ENCODE results near the gene PAGE2B. TPM values are rescaled to one million over a fixed set of nuclear protein-coding genes. Genes with fewer than 3 reads are reported as not detected.
"Not testable (repeated sequence)": the region's sequence is repeated elsewhere in the genome, so short reads cannot be mapped to it uniquely, and the experiment has no call there.

PAGE2B gene
- polyA plus RNA-seq, 5 donors: not detected

- no peak for DNase-seq
Observed at GRCh38 chrX:55107911-55108310, 33.1 kb downstream of the PAGE2B start.

GRCh38 chrX:55109306-55109705 is 34.5 kb downstream of the PAGE2B start:
- no peak for DNase-seq

- no peak for DNase-seq
Observed at GRCh38 chrX:55111578-55112254, 36.9 kb downstream of the PAGE2B start.

GRCh38 chrX:55116589-55116988 is 41.8 kb downstream of the PAGE2B start:
- not testable (repeated sequence) for DNase-seq

GRCh38 chrX:55118574-55118973 is 43.7 kb downstream of the PAGE2B start:
- no peak for DNase-seq

GRCh38 chrX:55119271-55119670 is 44.4 kb downstream of the PAGE2B start:
- no peak for DNase-seq

GRCh38 chrX:55119712-55120111 is 44.9 kb downstream of the PAGE2B start:
- no peak for DNase-seq

- no peak for DNase-seq
Observed at GRCh38 chrX:55120761-55121358, 46.0 kb downstream of the PAGE2B start.

GRCh38 chrX:55123900-55124299 is 49.1 kb downstream of the PAGE2B start:
- DNase-seq: no peak

GRCh38 chrX:55127692-55128091 is 52.9 kb downstream of the PAGE2B start:
- DNase-seq: no peak

Other genes with a start within 250 kb of the PAGE2B start
- gene TRO, start 154.2 kb upstream of the PAGE2B start, polyA plus RNA-seq (ENCODE audit: insufficient read depth in 1 of 5, insufficient read length in 5 of 5, low replicate concordance in 1 of 5): 100 to 1,000 TPM in 1 of 5 donors, 10 to 100 TPM in 4; 92.2 to 138 (median 96.3) TPM
- under 1 TPM; 0.32 to 0.58 (median 0.53) TPM for gene PFKFB1, start 80.8 kb upstream of the PAGE2B start, polyA plus RNA-seq (ENCODE audit: insufficient read depth in 1 of 5, insufficient read length in 5 of 5, low replicate concordance in 1 of 5)
- 10 to 100 TPM; 12.0 to 18.9 (median 13.6) TPM for gene APEX2, start 74.7 kb upstream of the PAGE2B start, polyA plus RNA-seq (ENCODE audit: insufficient read depth in 1 of 5, insufficient read length in 5 of 5, low replicate concordance in 1 of 5)
- gene ALAS2, start 44.1 kb upstream of the PAGE2B start, polyA plus RNA-seq (ENCODE audit: insufficient read depth in 1 of 5, insufficient read length in 5 of 5, low replicate concordance in 1 of 5): 10 to 100 TPM; 22.1 to 52.6 (median 29.1) TPM
- gene PAGE2, start 14.0 kb downstream of the PAGE2B start, polyA plus RNA-seq (ENCODE audit: insufficient read depth in 1 of 5, insufficient read length in 5 of 5, low replicate concordance in 1 of 5): under 1 TPM in 1 of 5 donors, not detected in 4; 0.44 TPM
- not detected for gene PAGE5, start 145.3 kb downstream of the PAGE2B start, polyA plus RNA-seq (ENCODE audit: insufficient read depth in 1 of 5, insufficient read length in 5 of 5, low replicate concordance in 1 of 5)
- not detected for gene PAGE3, start 189.9 kb downstream of the PAGE2B start, polyA plus RNA-seq (ENCODE audit: insufficient read depth in 1 of 5, insufficient read length in 5 of 5, low replicate concordance in 1 of 5)